B cell (primary cell): Measurements from ENCODE around the gene CAMTA2. TPM values are rescaled to one million over a fixed set of nuclear protein-coding genes. Genes with fewer than 3 reads are reported as not detected.

Experiments
- ATAC-seq: fragments of 200-7000 bp; cut with Tn5 transposase; one replicate; pipeline ENCODE4 v1.10.0; 2021; ENCODE audit warnings: low read depth, mild to moderate bottlenecking, moderate number of reproducible peaks, moderate library complexity
- CTCF ChIA-PET: fragments of 350-600 bp; sonication (Branson Sonifier 250); formaldehyde crosslinking; loops from one replicate; lab custom pipeline; 2021; ENCODE audit warnings: antibody characterized with exemption, inconsistent platforms; lab: Charles Lee
- POLR2A ChIA-PET: fragments of 350-600 bp; sonication (Branson Sonifier 250); formaldehyde crosslinking; loops from one replicate; lab custom pipeline; 2021; ENCODE audit warnings: antibody characterized with exemption; lab: Charles Lee
- DNase-seq: peaks from one replicate; pipeline ENCODE4 v3.0.0; 2013
- H2AFZ ChIP-seq: 2 replicates; pipeline ENCODE4 v1.6.1; 2012; ENCODE audit warnings: mild to moderate bottlenecking, low read depth, low read length; ENCODE audit not compliant: insufficient read depth, poor library complexity, severe bottlenecking
- H3K27ac ChIP-seq, 2 donors: 1 replicate in 1 of 2; 2 replicates in 1 of 2; pipeline ENCODE4 v1.5.1; 2012 to 2013; ENCODE audit warnings: low read length in 2 of 2, mild to moderate bottlenecking in 2 of 2, moderate library complexity in 1 of 2
- H3K27me3 ChIP-seq, 4 experiments: fragments of 200-600 bp in 1 of 4; sonication (generic) in 1 of 4; replicated peaks in 1 of 4; 1 replicate in 2 of 4; 2 replicates in 2 of 4; pipeline versions ENCODE4 v1.6.1 to v1.7.0; 2013 to 2016; ENCODE audit warnings: low read length in 3 of 4, mild to moderate bottlenecking in 2 of 4, mixed read lengths in 1 of 4, moderate library complexity in 1 of 4; ENCODE audit not compliant: insufficient read depth in 4 of 4, control insufficient read depth in 3 of 4; ENCODE audit errors: control extremely low read depth in 1 of 4
- H3K36me3 ChIP-seq, 2 experiments: replicated peaks in 1 of 2; 1 replicate in 1 of 2; 2 replicates in 1 of 2; pipeline versions ENCODE4 v1.6.1 to v1.7.1; 2013; ENCODE audit warnings: low read length in 1 of 2; ENCODE audit not compliant: insufficient read depth in 2 of 2, control insufficient read depth in 1 of 2; ENCODE audit errors: control extremely low read depth in 1 of 2, extremely low read depth in 1 of 2
- H3K4me1 ChIP-seq, 2 donors: fragments of 200-600 bp in 1 of 2; sonication (generic) in 1 of 2; 1 replicate in 1 of 2; 2 replicates in 1 of 2; pipeline versions ENCODE4 v1.5.1 to v1.6.1; 2013 to 2017; ENCODE audit warnings: low read length in 2 of 2; ENCODE audit not compliant: control insufficient read depth in 2 of 2, insufficient read depth in 2 of 2
- H3K4me2 ChIP-seq: replicated peaks from 2 replicates; pipeline ENCODE3; 2012; ENCODE audit warnings: mild to moderate bottlenecking, low read depth, low read length; ENCODE audit not compliant: poor library complexity, severe bottlenecking
- H3K4me3 ChIP-seq, 5 experiments: fragments of 200-600 bp in 1 of 5; sonication (generic) in 1 of 5; 1 replicate in 3 of 5; 2 replicates in 2 of 5; pipeline versions ENCODE4 v1.5.1 to v1.7.0; 2011 to 2016; ENCODE audit warnings: low read length in 4 of 5, mild to moderate bottlenecking in 4 of 5, low read depth in 2 of 5, control low read depth in 1 of 5, moderate library complexity in 1 of 5; ENCODE audit not compliant: insufficient read depth in 1 of 5; ENCODE audit errors: control extremely low read depth in 1 of 5, extremely low read depth in 1 of 5
- H3K79me2 ChIP-seq: fragments of 200-600 bp; sonication (generic); one replicate; pipeline ENCODE4 v1.6.0; 2016; ENCODE audit warnings: low read length; ENCODE audit not compliant: control insufficient read depth, insufficient read depth
- H3K9ac ChIP-seq: fragments of 200-600 bp; sonication (generic); 2 replicates; pipeline ENCODE4 v1.6.1; 2017; ENCODE audit warnings: mild to moderate bottlenecking, low read length, moderate library complexity
- H3K9me3 ChIP-seq, 3 donors: one replicate each; pipeline versions ENCODE4 v1.6.1 to v1.7.1; 2013; ENCODE audit warnings: low read length in 2 of 3; ENCODE audit not compliant: control insufficient read depth in 2 of 3, insufficient read depth in 1 of 3; ENCODE audit errors: control extremely low read depth in 1 of 3
- H4K20me1 ChIP-seq: 2 replicates; pipeline ENCODE4 v1.6.0; 2012; ENCODE audit warnings: mild to moderate bottlenecking, low read length; ENCODE audit not compliant: insufficient read depth, control insufficient read depth, poor library complexity, severe bottlenecking
- H3K27ac Mint-ChIP-seq: one replicate; pipeline ENCODE4 v1.8.0; 2021; ENCODE audit warnings: mixed read lengths
- H3K27me3 Mint-ChIP-seq: one replicate; pipeline ENCODE4 v1.8.0; 2021; ENCODE audit warnings: mixed read lengths
- H3K4me1 Mint-ChIP-seq: one replicate; pipeline ENCODE4 v1.8.0; 2021; ENCODE audit warnings: mixed read lengths
- H3K4me3 Mint-ChIP-seq: one replicate; pipeline ENCODE4 v1.8.0; 2021; ENCODE audit warnings: mixed read lengths
- H3K9me3 Mint-ChIP-seq: one replicate; pipeline ENCODE4 v1.8.0; 2022; ENCODE audit warnings: mixed read lengths; ENCODE audit not compliant: insufficient read depth
- CTCF ChIP-seq: fragments of 200-600 bp; IDR thresholded peaks from one replicate; pipeline ENCODE4 v1.8.0; 2022; ENCODE audit warnings: antibody characterized with exemption, mild to moderate bottlenecking
- EZH2 ChIP-seq: IDR thresholded peaks from 2 replicates; pipeline ENCODE4 v1.6.1; 2012; ENCODE audit warnings: borderline replicate concordance, low read depth, mild to moderate bottlenecking, moderate library complexity, low read length; ENCODE audit not compliant: insufficient read depth, poor library complexity, severe bottlenecking
- WGBS: methylation state at CpG from one replicate; pipeline ENCODE4 v1.1.5; 2013; ENCODE audit warnings: missing lambda C conversion rate; ENCODE audit not compliant: insufficient coverage; 5-methylcytosine and 5-hydroxymethylcytosine counted together
- intact Hi-C: fragments of 100-400 bp; cut with micrococcal nuclease; formaldehyde crosslinking; loops from one replicate; pipeline ENCODE4 v1.10.0; 2022
- polyA plus RNA-seq: library from polyadenylated mRNA; depleted of rRNA; stranded (reverse); fragments of >200 nt; gene quantifications from 2 replicates; pipeline ENCODE4 v1.2.3, GENCODE V29; 2012
- total RNA-seq, 2 donors: library from RNA; stranded (reverse); fragments of 120-200 nt in 1 of 2; gene quantifications; 1 replicate in 1 of 2; 2 replicates in 1 of 2; pipeline versions ENCODE4 v1.2.3 to v1.2.4, GENCODE V29; 2013 to 2022

The CAMTA2 gene
- total and polyA plus RNA-seq, 2 donors (not counting 1 experiment from before 2014, with no cell fraction given) = 48.3 to 57.9 TPM

DNA sequence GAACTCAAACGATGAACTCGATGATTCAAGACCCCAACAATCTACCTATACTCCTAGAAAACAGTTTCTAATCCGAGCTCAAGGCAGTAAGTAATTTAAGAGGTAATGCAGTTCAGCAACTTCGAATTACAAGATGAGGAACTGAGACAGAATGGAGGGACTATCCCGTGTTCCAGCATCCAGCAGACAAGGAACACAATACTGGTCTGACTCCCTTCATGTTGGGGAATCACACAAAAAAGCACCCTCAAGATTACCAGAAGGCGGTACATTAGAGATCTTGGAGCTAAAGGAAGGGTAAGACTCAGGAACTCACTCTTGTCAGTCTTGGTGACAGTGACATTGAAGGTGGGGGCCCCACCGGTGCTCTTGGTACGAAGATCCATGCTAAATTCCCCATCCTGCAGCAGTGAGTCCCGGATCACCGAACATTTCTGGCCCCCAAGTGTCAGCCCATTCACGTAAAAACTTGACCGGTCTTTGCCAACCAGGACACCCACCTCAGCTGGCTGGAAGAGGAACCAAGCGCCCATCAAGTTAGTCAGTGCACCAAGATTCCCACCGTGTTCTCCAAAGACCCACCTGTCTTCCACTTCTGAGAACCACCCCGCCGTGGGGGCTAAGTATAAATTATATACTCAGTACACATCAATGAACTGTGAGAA lies 41.0 kb downstream of the CAMTA2 start:
- POLR2A ChIA-PET = interaction anchor here (0.9 to 4.9 kb wide), 2 partner anchors 21 to 42 kb away, joined by 3 to 81 read pairs; partner anchors contain the start of gene SPAG7
- Histone ChIP-seq H3K9me3 (no peaks in the 10 kb centered on the region), H2AFZ (no peak overlapping the region), H3K9ac (peak overlapping the region; percentile 97), H3K4me3 (peak overlapping the region; percentile 67 to 99 (median 99)), H3K27me3 (no peaks in the 10 kb centered on the region), H3K79me2 (peaks cover 68% of the 10 kb centered on the region), H3K4me2 (peak overlapping the region; percentile 98), H3K36me3 (peaks cover 0 to 44% of the 10 kb centered on the region in 2 experiments), H4K20me1 (peaks cover 43% of the 10 kb centered on the region), H3K4me1 (peaks cover 62 to 69% of the 10 kb centered on the region in 2 donors), H3K27ac (peak overlapping the region; percentile 93 to 94)
- TF ChIP-seq EZH2 (no peak), CTCF (no peak)
- Mint-ChIP-seq H3K27me3 (no peaks in the 10 kb centered on the region), H3K9me3 (no peaks in the 10 kb centered on the region), H3K27ac (peak overlapping the region; percentile 94), H3K4me3 (peak overlapping the region; percentile 98), H3K4me1 (peaks cover 70% of the 10 kb centered on the region)
- DNase-seq (peak; percentile 52), ATAC-seq (no peak)
- CTCF ChIA-PET = interaction anchor here (1.2 to 1.3 kb wide), 3 partner anchors 21 to 43 kb away, joined by 3 read pairs; partner anchors contain the start of genes CHRNE and SPAG7
- intact Hi-C loops = loop anchor here (5.0 to 10.0 kb wide), 5 partner anchors 71 to 984 kb away; partner anchors contain the start of genes ATP2A3, MED11 and ZNF594
- WGBS = 38% methylated on average over 7 of the region's 16 CpGs

DNA sequence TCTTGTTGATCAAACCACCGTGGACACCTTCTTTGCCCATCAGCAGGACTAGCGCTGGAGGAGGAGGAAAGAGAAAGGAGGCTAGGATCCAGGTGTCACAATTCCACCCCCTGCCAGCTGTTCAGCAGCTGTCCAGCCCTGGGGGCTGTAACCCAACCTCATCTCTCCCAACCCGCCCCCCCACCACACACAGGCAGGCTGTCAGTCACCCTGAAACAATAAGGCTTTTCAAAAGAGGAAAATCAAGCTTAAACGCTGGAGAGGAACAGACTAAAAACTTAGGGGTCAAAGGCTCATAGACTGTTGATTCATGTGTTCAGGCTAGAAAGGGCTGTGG lies 41.6 kb downstream of the CAMTA2 start:
- Mint-ChIP-seq H3K27ac (peak overlapping the region; percentile 94), H3K4me3 (peak overlapping the region; percentile 98), H3K27me3 (no peaks in the 10 kb centered on the region), H3K4me1 (peaks cover 71% of the 10 kb centered on the region), H3K9me3 (no peaks in the 10 kb centered on the region)
- H3K27me3 ChIP-seq = no peaks in the 10 kb centered on the region
- intact Hi-C loops = loop anchor here (5.0 to 10.0 kb wide), 5 partner anchors 71 to 984 kb away; partner anchors contain the start of genes ATP2A3, MED11 and ZNF594
- H3K79me2 ChIP-seq = peaks cover 72% of the 10 kb centered on the region
- peak overlapping the region in 4 of 5 experiments; percentile 67 to 99 (median 98) for H3K4me3 ChIP-seq
- DNase-seq (peak; percentile 25), ATAC-seq (no peak)
- H3K9me3 ChIP-seq = no peaks in the 10 kb centered on the region
- peak overlapping the region; percentile 32 to 93 for H3K27ac ChIP-seq
- 40% methylated on average over 1 of the region's 4 CpGs for WGBS
- ChIA-PET CTCF (interaction anchor here (1.2 to 1.3 kb wide), 2 partner anchors 21 to 37 kb away, joined by 3 read pairs; partner anchors contain the start of gene SPAG7), POLR2A (interaction anchor here (4.9 kb wide), 1 partner anchor 21 kb away, joined by 81 read pairs; the partner anchor contains the start of gene SPAG7)
- H3K9ac ChIP-seq = peak overlapping the region; percentile 97
- H3K4me2 ChIP-seq = peak overlapping the region; percentile 98
- peaks cover 67 to 72% of the 10 kb centered on the region in 2 donors for H3K4me1 ChIP-seq
- H3K36me3 ChIP-seq = peaks cover 0 to 44% of the 10 kb centered on the region in 2 experiments
- no peak for TF ChIP-seq EZH2
- no peak for TF ChIP-seq CTCF
- no peak overlapping the region for H2AFZ ChIP-seq
- peaks cover 43% of the 10 kb centered on the region for H4K20me1 ChIP-seq
